Iris pigment epithelial cell (primary cell): ENCODE data around the gene CXCR2.
"Not testable (repeated sequence)": the region's sequence is repeated elsewhere in the genome, so short reads cannot be mapped to it uniquely, and the experiment has no call there.

Experiments used
- DNase-seq: peaks from one replicate; pipeline ENCODE4 v3.0.0-alpha.2; 2011; ENCODE audit warnings: low read depth

CXCR2 gene

DNA sequence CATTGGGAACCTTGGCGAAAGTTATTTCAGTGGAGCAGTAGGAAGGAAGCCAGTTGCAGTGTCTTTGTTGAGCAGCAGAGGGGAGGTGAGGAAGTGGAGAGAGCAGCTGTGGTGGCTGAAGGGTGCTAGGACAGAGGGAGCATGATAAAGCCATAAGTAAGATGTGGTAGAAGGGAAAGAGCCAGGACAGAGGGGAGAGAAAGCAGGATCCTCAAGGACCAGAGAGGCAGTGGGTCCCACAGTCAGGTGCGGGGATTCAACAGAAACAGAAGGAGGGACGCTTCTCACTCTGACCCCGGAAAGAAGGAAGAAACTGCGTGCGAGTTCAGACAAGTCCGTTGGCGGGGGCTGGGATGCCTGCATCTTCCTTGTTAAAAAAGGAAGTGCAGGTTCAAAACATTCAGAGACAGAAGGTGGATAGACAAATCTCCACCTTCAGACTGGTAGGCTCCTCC is at the start of gene CXCR2:
CXCR2 (plus strand) TSS at position 403 of the 455 bp plus-strand sequence. CDS start 8,774 bp downstream, outside the sequence.
- DNase-seq = no peak

DNA sequence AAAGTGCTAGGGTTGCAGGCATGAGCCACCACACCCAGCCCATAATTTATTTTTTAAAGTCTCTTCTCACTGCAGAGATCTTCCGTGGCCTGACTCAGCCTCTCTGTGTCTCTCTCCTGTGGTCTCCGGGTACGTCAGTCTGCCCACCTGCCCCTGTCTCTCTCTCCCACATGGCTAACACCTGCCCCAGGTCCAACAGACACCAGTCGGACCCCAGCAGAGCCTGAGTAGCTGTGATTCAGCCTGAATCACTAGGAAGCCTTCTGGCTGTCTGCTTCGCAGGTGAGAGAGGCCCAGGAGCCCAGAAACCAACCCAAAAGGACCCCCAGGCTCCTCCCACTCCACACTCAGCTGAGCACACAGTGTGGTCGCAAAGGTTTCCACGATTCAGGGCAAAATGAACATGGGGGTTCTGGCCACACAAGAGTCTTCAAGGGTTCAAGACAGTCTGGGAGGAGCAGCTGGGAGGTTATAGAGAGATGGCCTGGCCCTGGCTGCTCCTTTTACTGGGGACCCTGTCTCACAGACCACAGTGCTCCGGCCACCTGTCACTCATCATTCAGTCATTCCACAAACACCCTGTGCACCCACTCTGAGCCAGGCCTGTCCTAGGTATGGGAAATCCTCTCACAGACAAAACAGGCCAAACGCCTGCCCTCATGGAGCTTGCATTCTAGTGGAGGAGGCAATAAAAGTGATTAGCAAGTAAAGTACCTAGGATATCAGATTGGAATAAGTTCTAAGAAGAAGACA is 48.2 kb upstream of the CXCR2 start:
- no peak for DNase-seq

DNA sequence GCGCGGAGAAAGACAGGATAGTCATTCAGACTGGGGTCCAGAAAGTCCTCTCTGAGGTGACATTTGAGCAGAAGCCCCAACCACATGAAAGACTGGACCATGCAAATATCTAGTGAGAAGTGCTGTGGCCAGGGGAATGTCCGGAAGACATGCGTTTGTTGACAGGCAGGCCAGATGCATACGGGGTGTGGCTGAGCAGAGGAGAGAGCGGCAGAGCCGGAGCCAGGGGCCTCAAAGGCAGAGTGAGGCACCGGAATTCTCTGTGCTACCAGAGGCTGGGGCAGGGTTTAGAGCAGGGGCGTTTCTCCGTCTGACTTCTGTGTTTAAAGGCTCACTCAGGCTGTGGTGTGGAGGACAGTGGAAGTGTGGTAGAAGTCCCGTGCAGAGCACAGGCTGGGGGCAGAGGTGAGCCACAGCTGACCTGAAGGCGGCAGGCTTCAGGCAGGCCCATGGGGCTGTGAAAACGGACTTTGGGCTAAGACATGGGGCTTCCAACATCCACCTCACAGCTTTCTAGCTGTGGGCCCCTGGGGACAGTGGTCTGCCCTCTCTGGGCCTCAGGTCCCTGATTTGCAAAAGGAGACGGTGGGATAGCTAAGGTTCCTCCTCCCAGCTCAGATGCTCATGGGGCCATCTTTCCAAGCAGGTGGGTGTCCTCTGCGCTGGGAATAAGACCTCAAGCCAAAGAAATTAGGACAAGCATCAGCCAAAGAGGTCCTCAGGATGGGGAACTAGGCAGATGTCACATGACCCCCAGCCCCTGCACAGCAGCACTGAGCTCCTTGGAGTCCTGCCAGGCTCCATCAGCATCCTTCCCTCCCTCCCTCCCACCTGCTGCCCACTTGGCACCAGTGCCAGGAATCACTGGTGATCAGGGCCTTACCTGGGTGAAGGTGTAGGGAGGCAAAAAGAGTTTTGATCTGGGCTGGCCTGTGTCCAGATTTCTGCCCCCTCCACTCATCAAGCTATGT is 45.6 kb upstream of the CXCR2 start:
- DNase-seq = no peak

DNA sequence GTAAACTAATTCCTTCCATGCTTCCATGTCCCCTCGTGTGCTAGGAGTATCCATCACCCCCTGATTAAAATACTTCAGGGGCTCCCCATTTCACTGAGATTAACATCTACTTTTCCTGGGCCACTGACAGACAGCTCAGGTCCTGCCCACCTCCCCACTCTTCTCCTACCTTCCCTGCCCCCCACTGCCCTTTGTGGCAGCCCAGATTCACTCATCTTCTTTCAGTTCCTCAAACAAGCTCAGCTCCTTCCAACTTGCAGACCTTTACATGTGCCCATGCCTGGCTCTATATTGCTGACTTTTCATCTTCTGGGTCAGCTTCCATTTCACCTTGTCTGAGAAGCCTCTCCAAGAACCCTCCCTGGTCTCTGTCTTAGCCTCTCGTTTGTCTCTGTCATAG is 44.8 kb upstream of the CXCR2 start:
- DNase-seq = no peak

DNA sequence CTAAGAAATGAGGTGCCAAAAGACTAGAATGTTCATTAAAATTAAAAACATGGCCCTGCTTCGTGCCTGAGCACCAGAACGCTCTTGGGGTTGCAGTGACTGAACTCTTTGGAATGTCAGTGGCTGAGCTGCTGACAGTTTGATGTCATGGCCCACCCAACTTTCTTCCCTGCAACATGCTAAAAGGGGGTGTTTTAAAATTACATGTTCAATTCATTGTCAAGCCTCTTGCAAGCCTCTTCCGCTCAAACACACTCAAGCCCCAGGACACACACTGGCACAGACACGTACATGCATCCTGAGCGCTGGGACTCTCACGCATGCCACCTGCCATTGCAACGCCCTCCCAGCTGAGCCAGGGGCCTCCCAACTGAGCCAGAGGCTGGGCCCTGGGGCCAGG is 44.1 kb upstream of the CXCR2 start:
- DNase-seq = peak; percentile 35

DNA sequence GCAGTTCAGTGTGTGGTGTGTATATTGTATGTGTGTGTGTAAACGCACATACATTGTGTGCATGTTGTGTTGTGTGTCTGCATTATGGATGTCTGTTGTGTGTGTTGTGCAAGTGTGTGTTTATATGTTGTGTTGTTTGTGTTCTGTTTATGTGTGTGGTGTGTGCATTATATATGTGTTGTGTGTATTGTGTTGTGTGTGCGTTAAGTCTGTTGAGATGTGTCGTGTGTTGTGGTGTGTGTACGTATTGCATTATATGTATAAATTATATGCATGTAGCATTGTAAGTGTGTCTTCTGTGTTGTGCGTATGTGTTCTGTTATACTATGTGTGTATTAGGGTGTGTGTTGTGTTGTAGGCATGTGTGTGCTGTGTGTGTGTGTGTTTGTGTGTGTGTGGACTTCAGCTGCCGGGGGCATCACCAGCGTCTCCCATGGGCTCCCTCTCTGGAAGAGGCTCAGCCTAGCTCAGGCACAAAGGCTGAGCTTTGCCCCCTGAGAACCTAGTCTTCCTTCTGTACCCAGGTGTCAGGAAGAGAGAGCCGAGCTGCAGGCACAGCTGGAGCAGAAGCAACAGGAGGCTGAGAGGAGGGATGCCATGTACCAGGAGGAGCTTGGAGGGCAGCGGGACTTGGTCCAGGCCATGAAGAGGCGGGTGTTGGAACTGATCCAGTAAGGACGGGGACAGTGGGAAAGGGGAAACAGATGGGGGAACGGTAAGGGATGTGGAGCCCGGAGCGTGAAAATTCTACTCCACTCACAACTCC is 43.1 kb upstream of the CXCR2 start:
- no peak for DNase-seq

DNA sequence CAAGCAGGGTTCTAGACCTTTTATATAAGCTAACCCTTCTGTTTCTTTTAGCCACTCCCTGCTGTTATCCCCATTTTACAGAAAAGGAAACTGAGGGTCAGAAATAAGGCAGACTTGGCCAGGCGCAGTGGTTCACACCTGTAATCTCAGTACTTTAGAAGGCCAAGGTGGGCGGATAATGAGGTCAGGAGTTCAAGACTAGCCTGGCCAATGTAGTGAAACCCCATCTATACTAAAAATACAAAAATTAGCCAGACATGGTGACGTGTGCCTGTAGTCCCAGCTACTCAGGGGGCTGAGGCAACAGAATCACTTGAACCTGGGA is 42.5 kb upstream of the CXCR2 start:
- no peak for DNase-seq

DNA sequence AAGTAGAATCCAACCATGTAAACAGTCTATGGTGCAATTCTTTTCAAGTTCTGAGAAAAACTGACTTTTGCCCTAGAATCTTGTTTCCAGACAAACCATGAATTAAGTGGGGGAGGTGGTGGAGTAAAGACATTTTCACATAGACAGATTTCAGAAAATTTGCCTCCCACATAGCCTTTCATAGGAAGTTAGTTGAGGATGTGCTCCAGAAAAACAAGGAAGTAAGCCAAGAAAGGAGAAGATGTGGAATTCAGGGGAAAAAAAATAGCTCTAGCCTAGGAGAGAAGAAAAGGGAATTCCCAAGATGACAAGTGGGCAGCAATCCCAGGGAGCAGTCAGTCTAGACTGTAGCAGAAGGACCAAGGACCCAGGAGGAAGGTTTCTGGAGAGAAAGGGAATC is 39.4 kb upstream of the CXCR2 start:
- DNase-seq = no peak

DNA sequence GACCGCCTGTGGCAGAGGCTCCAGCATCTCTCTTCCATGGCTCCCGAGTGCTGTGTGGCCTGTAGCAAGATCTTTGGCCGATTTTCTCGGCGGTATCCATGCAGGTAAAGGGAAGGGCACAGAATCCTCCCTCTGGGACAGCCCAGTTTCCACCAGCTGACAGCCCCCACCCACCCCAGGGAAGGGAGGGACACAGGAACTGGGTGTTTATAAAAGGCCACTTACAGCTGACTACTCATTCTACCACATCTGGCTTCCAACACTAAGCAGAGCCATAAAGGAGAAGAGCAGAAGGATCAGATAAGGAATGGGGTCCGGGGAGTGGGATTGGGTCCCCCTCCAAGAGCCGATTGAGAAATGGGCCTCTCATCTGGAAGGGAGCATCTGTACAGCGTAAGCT is 36.6 kb upstream of the CXCR2 start:
- no peak for DNase-seq

DNA sequence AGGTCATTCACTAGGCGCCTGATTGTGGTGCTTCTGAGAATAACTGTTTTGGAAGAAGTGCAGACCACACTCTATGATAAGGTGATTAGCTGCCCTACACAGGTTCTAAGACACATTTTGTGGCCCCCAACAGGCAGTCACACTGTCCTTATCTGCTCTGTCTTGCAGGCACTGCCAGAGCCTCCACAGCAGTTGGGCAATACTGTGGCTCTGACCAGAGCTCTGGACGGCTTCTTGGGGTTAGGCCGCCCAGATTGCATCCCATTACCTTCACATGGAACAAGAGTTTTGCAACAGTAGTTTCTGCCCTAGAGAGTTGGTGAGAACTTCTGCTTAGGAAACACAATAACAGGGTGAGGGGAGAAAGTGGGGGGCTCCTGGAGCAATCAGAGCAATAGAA is 34.1 kb upstream of the CXCR2 start:
- DNase-seq = no peak

DNA sequence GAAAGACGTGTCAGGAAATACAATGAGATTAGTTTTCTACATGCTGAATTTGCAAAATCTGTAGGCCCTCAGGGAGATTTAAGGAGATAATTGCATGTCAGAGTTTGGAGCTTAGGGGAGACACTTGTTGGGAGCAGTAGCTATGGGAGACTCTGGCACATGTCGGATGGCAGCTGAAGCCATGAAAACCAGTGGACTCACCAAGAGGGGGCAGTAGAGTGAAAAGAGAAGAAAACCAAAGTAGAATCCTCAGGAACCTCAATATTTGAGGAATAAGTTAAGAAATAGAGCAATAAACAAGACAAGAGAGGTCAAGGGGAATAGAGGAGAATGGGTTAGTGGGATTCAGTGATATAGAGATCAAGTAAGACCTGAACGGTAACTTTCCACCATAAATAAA is 31.9 kb upstream of the CXCR2 start:
- DNase-seq = no peak

DNA sequence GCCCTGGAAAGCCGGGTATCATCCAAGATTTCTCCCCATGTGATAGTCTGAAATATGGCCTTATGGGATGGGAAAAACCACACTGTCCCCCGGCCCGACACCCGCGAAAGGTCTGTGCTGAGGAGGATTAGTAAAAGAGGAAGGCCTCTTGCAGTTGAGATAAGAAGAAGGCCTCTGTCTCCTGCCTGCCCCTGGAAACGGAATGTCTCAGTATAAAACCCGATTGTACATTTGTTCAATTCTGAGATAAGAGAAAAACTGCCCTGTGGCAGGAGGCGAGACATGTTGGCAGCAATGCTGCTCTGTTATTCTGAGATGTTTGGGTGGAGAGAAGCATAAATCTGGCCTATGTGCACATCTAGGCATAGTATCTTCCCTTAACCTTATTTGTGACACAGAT is 30.0 kb upstream of the CXCR2 start:
- DNase-seq = no peak

DNA sequence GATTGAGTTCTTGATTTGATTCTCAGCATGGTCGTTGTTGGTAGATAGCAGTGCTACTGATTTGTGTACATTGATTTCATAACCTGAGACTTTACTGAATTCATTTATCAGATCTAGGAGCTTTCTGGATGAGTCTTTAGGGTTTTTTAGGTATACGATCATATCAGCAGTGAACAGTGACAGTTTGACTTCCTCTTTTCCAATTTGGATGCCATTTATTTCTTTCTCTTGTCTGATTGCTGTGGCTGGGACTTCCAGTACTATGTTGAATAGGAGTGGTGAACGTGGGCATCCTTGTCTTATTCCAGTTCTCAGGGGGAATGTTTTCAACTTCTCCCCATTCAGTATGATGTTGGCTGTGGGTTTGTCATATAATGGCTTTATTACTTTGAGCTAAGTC is 27.9 kb upstream of the CXCR2 start:
- no peak for DNase-seq

DNA sequence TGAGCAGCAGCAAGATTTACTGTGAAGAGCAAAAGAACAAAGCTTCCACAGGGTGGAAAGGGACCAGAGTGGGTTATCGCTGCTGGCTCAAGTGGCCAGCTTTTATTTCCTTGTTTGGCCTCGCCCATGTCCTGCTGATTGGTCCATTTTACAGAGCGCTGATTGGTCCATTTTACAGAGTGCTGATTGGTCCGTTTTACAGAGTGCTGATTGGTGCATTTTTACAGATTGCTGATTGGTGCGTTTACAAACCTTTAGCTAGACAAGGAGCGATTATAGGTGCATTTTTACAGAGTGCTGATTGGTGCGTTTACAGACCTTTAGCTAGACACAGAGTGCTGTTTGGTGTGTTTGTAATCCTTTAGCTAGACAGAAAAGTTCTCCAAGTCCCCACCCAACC is 17.0 kb upstream of the CXCR2 start:
- DNase-seq = not testable (repeated sequence)

DNA sequence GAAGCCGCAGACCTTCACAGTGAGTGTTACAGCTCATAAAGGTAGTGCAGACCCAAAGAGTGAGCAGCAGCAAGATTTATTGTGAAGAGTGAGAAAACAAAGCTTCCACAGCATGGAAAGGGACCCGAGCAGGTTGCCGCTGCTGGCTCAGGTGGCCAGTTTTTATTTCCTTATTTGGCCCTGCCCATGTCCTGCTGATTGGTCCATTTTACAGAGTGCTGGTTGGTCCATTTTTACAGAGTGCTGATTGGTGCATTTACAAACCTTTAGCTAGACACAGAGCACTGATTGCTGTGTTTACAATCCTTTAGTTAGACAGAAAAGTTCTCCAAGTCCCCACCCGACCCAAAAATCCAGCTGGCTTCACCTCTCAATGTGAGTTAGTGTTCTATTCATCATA is 4.0 kb upstream of the CXCR2 start:
- not testable (repeated sequence) for DNase-seq

DNA sequence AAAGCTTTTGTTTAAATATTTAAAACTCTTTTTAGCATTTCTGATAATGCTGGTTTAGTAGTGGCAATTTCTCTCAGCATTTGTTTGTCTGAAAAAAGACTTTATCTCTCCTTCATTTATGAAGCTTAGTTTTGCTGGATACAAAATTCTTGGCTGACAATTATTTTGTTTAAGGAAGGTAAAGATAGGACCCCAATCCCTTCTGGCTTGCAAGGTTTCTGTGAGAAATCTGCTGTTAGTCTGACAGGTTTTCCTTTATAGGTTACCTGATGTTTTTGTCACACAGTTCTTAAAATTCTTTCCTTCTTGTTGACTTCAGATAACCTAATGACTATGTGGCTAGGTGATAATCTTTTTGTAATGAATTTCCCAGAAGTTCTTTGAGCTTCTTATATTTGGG is 3.5 kb upstream of the CXCR2 start:
- not testable (repeated sequence) for DNase-seq

DNA sequence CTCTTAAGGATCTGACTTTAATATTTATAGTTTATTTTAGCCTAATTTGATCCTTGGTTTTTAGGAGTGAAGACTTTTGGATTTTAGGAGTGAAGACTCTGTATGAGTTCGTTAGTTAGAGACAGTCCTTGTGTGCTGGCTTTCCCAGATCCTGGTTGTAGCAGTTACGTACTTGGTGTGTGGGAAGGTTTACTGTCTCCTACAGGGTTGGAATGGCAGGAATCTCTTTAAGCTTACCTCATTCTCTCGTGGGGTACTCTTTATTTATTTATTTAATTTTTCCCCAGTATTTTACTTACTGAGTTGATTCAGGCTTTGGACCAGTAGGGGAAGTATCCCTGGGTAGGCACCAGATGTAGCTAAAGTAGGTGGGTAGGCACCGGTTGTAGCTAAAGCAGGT is 1.8 kb upstream of the CXCR2 start:
- DNase-seq = peak; percentile 22

DNA sequence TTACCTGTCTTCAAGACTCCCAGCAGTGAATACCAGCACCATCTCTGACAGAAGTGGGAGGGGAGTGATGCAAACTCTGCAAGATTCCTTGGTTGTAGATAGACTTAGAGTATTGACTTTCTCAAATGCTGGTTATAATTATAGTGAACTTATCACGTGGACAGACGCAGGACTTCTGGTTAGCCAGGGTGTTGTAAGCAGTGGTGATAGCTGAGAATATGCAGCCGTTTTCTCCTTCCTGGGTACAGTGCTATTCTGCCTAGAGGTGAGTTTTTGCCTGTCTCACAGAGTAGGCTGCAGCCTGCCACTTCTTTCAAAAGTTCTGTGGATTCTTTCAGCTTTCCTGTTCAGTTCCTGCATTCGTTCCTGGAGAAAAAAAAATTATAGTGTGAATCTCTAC is 733 bp upstream of the CXCR2 start:
- DNase-seq = no peak

DNA sequence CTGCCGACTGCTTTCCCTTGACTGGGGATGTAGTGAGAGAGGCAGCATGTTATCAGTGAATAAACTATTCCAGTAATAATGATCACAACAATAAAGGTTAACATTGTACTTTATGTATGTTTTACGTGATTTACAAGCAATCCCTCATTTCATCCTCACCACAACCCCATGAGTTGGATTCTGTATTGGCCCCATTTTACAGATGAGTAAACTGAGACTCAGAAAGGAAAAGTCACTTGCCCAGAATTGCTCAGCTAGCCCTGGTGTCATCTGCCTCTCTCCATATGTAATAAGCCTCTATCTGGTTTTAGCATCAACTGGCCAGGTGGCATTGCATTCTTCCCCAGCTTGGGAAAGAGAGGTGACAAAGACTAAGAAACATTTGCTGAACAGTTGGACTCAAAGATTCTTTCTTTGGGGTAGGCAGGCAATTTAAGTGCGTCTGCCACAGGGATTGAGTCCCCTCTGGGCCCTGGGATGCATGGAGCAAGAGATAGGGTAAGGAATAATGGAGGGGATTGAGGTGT is 2.2 kb downstream of the CXCR2 start:
- DNase-seq = no peak

DNA sequence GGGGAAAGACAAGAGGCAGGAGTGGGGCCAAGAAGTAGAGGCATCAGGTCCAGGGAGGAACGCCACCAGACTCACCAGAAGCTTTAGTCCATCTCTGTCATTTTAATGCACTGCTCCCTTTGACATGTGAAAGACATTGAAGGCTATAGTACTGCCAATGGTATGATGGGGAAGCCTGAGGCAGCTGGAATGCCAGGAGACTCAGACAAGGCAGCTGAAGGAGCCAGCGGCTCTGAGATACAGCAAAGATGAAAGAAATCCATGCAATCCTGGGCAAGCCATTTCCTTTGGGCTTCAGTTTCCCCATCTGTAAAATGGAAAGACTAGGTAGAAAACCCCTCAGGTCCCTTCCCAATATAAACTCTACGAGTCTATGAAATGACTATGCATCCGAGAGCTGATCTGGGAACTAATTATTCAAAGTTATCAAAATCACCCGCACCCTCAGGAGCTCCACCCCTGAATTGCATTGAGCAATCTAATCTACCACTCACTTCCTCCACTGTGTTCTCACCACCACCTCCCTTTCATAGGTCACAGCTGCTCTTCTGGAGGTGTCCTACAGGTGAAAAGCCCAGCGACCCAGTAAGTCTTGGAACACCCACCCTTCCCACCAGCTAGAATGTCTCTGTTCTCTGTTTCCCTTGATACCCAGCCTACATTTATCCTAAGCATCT is 3.1 kb downstream of the CXCR2 start:
- no peak for DNase-seq

DNA sequence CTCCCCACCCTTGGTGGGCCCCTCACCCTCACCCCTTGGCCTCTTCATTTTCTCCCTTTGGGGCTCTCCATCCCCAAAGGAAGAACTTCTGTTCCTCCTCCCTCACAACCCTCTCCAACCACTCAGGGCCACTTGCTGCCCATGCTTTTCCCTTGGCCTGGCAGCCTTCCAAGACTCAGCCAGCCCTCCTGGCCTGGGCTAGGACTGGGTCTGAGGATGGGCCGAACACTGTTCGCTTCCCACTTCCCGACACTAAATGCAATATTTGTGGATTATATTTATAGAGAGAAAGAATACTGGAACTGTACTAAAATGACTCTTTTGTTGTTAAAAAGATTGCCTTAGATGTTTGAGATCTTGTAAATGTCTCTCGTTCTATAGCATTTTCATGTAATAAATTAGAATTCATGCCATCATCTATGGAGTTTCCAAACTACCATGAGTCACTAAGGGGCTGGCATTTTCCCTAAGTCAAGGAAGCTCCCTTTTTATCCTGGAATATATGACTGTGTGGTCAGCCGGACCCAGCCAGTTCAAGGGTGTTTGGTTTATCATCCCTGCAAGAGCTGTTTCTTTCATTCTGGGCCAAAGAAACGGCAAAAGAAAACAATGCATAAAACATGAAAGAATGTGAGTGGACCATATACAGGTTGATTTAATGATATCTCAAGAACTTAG is 3.8 kb downstream of the CXCR2 start:
- peak; percentile 3 for DNase-seq
